Neural progenitor cell (in vitro differentiated cells): ENCODE measurements around the gene TMEM37. TPM values are rescaled to one million over a fixed set of nuclear protein-coding genes. Genes with fewer than 3 reads are reported as not detected.

Source experiments
- DNase-seq: peaks from one replicate; pipeline ENCODE4 v3.0.0-alpha.2; 2016; ENCODE audit warnings: low spot score
- H2AFZ ChIP-seq: fragments of 200-600 bp; sonication (generic); replicated peaks from 2 replicates; pipeline ENCODE4 v1.6.1; 2016; ENCODE audit warnings: antibody characterized with exemption
- H3F3A ChIP-seq: fragments of 200-600 bp; sonication (generic); 2 replicates; pipeline ENCODE4 v1.6.1; 2016; ENCODE audit warnings: antibody characterized with exemption, low read depth
- H3K27ac ChIP-seq: fragments of 200-600 bp; sonication (generic); 2 replicates; pipeline ENCODE4 v1.5.1; 2016; ENCODE audit warnings: mild to moderate bottlenecking
- H3K27me3 ChIP-seq: fragments of 200-600 bp; sonication (generic); 2 replicates; pipeline ENCODE4 v1.6.1; 2016; ENCODE audit warnings: mild to moderate bottlenecking, moderate library complexity
- H3K36me3 ChIP-seq: fragments of 200-600 bp; sonication (generic); 2 replicates; pipeline ENCODE4 v1.5.1; 2016
- H3K4me1 ChIP-seq: fragments of 200-600 bp; sonication (generic); 2 replicates; pipeline ENCODE4 v1.6.1; 2016; ENCODE audit warnings: mixed run types
- H3K4me2 ChIP-seq: fragments of 200-600 bp; sonication (generic); 2 replicates; pipeline ENCODE4 v1.6.1; 2016
- H3K4me3 ChIP-seq: fragments of 200-600 bp; sonication (generic); 2 replicates; pipeline ENCODE4 v1.5.1; 2016
- H3K79me2 ChIP-seq: fragments of 200-600 bp; sonication (generic); 2 replicates; pipeline ENCODE4 v1.6.1; 2016; ENCODE audit warnings: low read depth
- H3K9ac ChIP-seq: fragments of 200-600 bp; sonication (generic); 2 replicates; pipeline ENCODE4 v1.6.1; 2016
- H3K9me3 ChIP-seq: fragments of 200-600 bp; sonication (generic); 2 replicates; pipeline ENCODE4 v1.5.1; 2016; ENCODE audit warnings: low read depth
- H4K20me1 ChIP-seq: fragments of 200-600 bp; sonication (generic); 2 replicates; pipeline ENCODE4 v1.6.1; 2016; ENCODE audit warnings: low read depth
- H3K27ac Mint-ChIP-seq: 3 replicates; pipeline ENCODE4 v1.8.0; 2021; ENCODE audit warnings: mixed read lengths
- H3K27me3 Mint-ChIP-seq: 2 replicates; pipeline ENCODE4 v1.8.0; 2022; ENCODE audit warnings: low read depth, mild to moderate bottlenecking, inconsistent platforms, moderate library complexity, mixed read lengths; ENCODE audit not compliant: insufficient read depth
- H3K36me3 Mint-ChIP-seq: 3 replicates; pipeline ENCODE4 v1.8.0; 2021; ENCODE audit warnings: mixed read lengths
- H3K4me1 Mint-ChIP-seq: 3 replicates; pipeline ENCODE4 v1.8.0; 2021; ENCODE audit warnings: mixed read lengths
- H3K4me3 Mint-ChIP-seq: 3 replicates; pipeline ENCODE4 v1.8.0; 2021; ENCODE audit warnings: mild to moderate bottlenecking, moderate library complexity, mixed read lengths
- H3K9me3 Mint-ChIP-seq: 3 replicates; pipeline ENCODE4 v1.8.0; 2020; ENCODE audit warnings: mixed read lengths
- CTCF ChIP-seq: fragments of 200-600 bp; sonication (generic); IDR thresholded peaks from 2 replicates; pipeline ENCODE4 v1.5.1; 2017; ENCODE audit warnings: antibody characterized with exemption, mild to moderate bottlenecking
- EZH2 ChIP-seq: fragments of 200-600 bp; sonication (generic); IDR thresholded peaks from 2 replicates; pipeline ENCODE4 v1.6.1; 2017; ENCODE audit warnings: antibody characterized with exemption, mild to moderate bottlenecking, moderate library complexity
- EZH2phosphoT487 ChIP-seq: fragments of 200-600 bp; sonication (generic); IDR thresholded peaks from 2 replicates; pipeline ENCODE4 v1.6.1; 2017; ENCODE audit warnings: antibody characterized with exemption
- total RNA-seq: library from RNA; depleted of rRNA; stranded (reverse); fragments of >200 nt; gene quantifications from 2 replicates; pipeline ENCODE4 v1.2.3, GENCODE V29; 2015; ENCODE audit warnings: low replicate concordance

Gene TMEM37
- total RNA-seq, 1 donor from 2014 or later, result 1.0 TPM

DNA sequence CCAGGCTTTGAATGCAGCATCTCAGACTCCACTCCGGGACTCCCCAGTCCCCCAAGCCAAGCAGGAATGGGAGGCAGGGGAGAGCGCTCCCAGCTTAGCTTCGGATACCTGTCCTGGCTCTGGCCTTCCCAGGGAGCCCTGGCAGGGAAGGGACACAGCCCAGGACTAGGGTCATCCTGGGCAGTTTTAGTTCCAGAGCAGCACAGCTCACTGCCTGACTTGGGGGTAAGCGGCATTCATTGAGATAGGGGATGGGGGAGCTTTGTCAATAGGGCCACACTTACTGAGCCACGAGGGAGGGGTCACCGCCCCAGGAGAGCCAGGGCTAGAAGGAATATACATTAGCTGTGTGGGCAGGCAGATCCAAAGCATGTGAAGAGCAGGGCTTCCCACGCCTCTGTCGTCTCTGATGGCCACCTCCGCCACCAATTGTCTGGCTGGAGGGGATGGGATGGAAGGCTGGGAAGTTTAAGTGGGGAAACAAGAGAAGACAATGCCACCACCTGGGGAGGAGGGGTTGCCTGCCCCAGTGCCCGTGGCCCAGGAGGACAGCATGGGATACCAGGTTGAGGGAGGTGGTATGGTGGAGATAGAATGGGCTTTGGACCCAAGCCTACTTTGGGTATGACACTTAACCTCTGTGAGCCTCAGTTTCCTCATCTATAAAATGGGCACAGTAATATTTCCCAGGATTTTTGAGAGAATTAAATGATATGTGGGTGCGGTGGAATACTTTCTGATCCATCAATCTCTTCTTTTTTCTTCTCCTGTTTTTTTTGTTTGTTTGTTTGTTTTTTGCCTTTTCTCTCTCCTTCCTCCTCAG lies 52.5 kb downstream of the TMEM37 start:
- Histone ChIP-seq H3K4me3 (no peak overlapping the region), H3K4me2 (no peak overlapping the region)
- DNase-seq, result no peak

GRCh38 chr2:119484834-119485233 lies 53.2 kb downstream of the TMEM37 start:
- Histone ChIP-seq H3K79me2 (no peaks in the 10 kb centered on the region), H3K36me3 (no peaks in the 10 kb centered on the region), H2AFZ (no peak overlapping the region), H3K27ac (no peak overlapping the region), H3K4me2 (no peak overlapping the region), H3K9me3 (no peaks in the 10 kb centered on the region), H3F3A (no peaks in the 10 kb centered on the region), H4K20me1 (no peaks in the 10 kb centered on the region), H3K4me3 (no peak overlapping the region), H3K9ac (no peak overlapping the region), H3K27me3 (no peaks in the 10 kb centered on the region), H3K4me1 (peaks cover 2% of the 10 kb centered on the region)
- H3K9me3 Mint-ChIP-seq, result no peaks in the 10 kb centered on the region
- H3K4me1 Mint-ChIP-seq, result peaks cover 19% of the 10 kb centered on the region
- H3K27ac Mint-ChIP-seq, result peak overlapping the region; percentile 13
- no peak overlapping the region for H3K4me3 Mint-ChIP-seq
- TF ChIP-seq CTCF (no peak), EZH2phosphoT487 (no peak), EZH2 (no peak)
- H3K36me3 Mint-ChIP-seq, result no peaks in the 10 kb centered on the region
- peaks cover 14% of the 10 kb centered on the region for H3K27me3 Mint-ChIP-seq
- no peak for DNase-seq

More for the DNA sequence above, 52.5 kb downstream of the TMEM37 start:
- Mint-ChIP-seq H3K4me3 (peak overlapping the region; percentile 16), H3K36me3 (no peaks in the 10 kb centered on the region), H3K27ac (peak overlapping the region; percentile 59), H3K4me1 (peaks cover 19% of the 10 kb centered on the region), H3K9me3 (no peaks in the 10 kb centered on the region), H3K27me3 (peaks cover 10% of the 10 kb centered on the region)
- Histone ChIP-seq H4K20me1 (no peaks in the 10 kb centered on the region), H3K9ac (no peak overlapping the region), H3K4me1 (peaks cover 2% of the 10 kb centered on the region), H3F3A (no peaks in the 10 kb centered on the region), H3K27ac (no peak overlapping the region), H2AFZ (no peak overlapping the region), H3K9me3 (no peaks in the 10 kb centered on the region), H3K27me3 (no peaks in the 10 kb centered on the region), H3K79me2 (no peaks in the 10 kb centered on the region), H3K36me3 (no peaks in the 10 kb centered on the region)
- TF ChIP-seq EZH2phosphoT487 (no peak), CTCF (no peak), EZH2 (no peak)

- H3K4me1 Mint-ChIP-seq, result peaks cover 19% of the 10 kb centered on the region
- no peak for DNase-seq
- peak overlapping the region; percentile 42 for H3K27ac Mint-ChIP-seq
- Histone ChIP-seq H4K20me1 (no peaks in the 10 kb centered on the region), H2AFZ (no peak overlapping the region), H3K27me3 (no peaks in the 10 kb centered on the region), H3K27ac (no peak overlapping the region), H3K4me2 (no peak overlapping the region), H3F3A (no peaks in the 10 kb centered on the region), H3K36me3 (no peaks in the 10 kb centered on the region), H3K9ac (no peak overlapping the region), H3K9me3 (no peaks in the 10 kb centered on the region), H3K4me3 (no peak overlapping the region), H3K79me2 (no peaks in the 10 kb centered on the region), H3K4me1 (peaks cover 2% of the 10 kb centered on the region)
- no peaks in the 10 kb centered on the region for H3K36me3 Mint-ChIP-seq
- H3K4me3 Mint-ChIP-seq, result no peak overlapping the region
- TF ChIP-seq EZH2 (no peak), EZH2phosphoT487 (no peak), CTCF (no peak)
- no peaks in the 10 kb centered on the region for H3K9me3 Mint-ChIP-seq
- peaks cover 14% of the 10 kb centered on the region for H3K27me3 Mint-ChIP-seq
Observed at GRCh38 chr2:119485336-119486110, 53.9 kb downstream of the TMEM37 start.
